BJ (cell line): Measurements from ENCODE around the gene PTTG1. TPM values are rescaled to one million over a fixed set of nuclear protein-coding genes. Genes with fewer than 3 reads are reported as not detected.
A peak's percentile ranks its signal among the peaks of the same experiment; 100 is the strongest.

Source experiments
- CTCF ChIA-PET: fragments of 350-600 bp; formaldehyde crosslinking; extraction: SDS; loops from one replicate; lab custom pipeline; 2021; ENCODE audit warnings: antibody characterized with exemption, inconsistent platforms; lab: Yijun Ruan, JAX
- POLR2A ChIA-PET: fragments of 300-600 bp; sonication (Branson Sonifier 250); formaldehyde crosslinking; extraction: SDS; loops from one replicate; lab custom pipeline; 2021; ENCODE audit warnings: antibody characterized with exemption; lab: Charles Lee
- DNase-seq: peaks from one replicate; pipeline ENCODE4 v3.0.0-alpha.2; 2011; ENCODE audit warnings: low read depth
- H3K27me3 ChIP-seq: 2 replicates; pipeline ENCODE4 v1.6.0; 2011; ENCODE audit warnings: low read length; ENCODE audit not compliant: control insufficient read depth, insufficient read depth
- H3K36me3 ChIP-seq: 2 replicates; pipeline ENCODE4 v1.5.1; 2011; ENCODE audit warnings: low read length; ENCODE audit not compliant: control insufficient read depth, insufficient read depth
- H3K4me3 ChIP-seq: 2 replicates; pipeline ENCODE4 v1.5.1; 2011; ENCODE audit warnings: low read depth, mild to moderate bottlenecking, control low read depth, low read length
- polyA plus RNA-seq: library from polyadenylated mRNA; depleted of rRNA; stranded (reverse); fragments of >200 nt; gene quantifications from 2 replicates; pipeline ENCODE4 v1.2.3, GENCODE V29; 2011
- TF ChIP-seq, protein P1 (sequence below): IDR thresholded peaks from 2 replicates; pipeline ENCODE4 v1.5.1; 2011; ENCODE audit warnings: low read depth, mild to moderate bottlenecking, control low read depth, inconsistent platforms, low read length, moderate library complexity; ENCODE audit not compliant: insufficient read depth

Gene PTTG1
- polyA plus RNA-seq, 1 experiment: 59.3 TPM

DNA sequence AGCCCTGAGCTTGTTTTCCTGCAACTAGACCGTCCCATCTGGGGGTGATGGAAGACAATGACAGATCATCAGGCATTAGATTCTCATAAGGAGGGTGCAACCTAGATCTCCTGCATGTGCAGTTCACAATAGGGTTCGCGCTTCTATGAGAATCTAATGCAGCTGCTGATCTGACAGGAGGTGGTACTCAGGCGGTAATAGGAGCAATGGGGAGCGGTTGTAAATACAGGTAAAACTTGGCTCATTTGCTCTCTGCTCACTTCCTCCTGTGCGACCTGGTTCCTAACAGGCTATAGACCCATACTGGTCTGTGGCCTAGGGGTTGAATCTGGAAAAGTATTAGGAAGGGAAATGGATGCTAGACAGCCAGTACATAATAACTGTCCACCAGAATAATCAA, 39.7 kb downstream of the PTTG1 start:
- TF ChIP-seq, protein P1, sequence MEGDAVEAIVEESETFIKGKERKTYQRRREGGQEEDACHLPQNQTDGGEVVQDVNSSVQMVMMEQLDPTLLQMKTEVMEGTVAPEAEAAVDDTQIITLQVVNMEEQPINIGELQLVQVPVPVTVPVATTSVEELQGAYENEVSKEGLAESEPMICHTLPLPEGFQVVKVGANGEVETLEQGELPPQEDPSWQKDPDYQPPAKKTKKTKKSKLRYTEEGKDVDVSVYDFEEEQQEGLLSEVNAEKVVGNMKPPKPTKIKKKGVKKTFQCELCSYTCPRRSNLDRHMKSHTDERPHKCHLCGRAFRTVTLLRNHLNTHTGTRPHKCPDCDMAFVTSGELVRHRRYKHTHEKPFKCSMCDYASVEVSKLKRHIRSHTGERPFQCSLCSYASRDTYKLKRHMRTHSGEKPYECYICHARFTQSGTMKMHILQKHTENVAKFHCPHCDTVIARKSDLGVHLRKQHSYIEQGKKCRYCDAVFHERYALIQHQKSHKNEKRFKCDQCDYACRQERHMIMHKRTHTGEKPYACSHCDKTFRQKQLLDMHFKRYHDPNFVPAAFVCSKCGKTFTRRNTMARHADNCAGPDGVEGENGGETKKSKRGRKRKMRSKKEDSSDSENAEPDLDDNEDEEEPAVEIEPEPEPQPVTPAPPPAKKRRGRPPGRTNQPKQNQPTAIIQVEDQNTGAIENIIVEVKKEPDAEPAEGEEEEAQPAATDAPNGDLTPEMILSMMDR: no peak
- no peak overlapping the region for H3K4me3 ChIP-seq
- H3K27me3 ChIP-seq: no peaks in the 10 kb centered on the region
- no peaks in the 10 kb centered on the region for H3K36me3 ChIP-seq
- POLR2A ChIA-PET: no interaction called here
- CTCF ChIA-PET: interaction anchor here (1.9 kb wide), 2 partner anchors 20 to 22 kb away, joined by 5 to 16 read pairs; no protein-coding TSS in a partner anchor
- no peak for DNase-seq

DNA sequence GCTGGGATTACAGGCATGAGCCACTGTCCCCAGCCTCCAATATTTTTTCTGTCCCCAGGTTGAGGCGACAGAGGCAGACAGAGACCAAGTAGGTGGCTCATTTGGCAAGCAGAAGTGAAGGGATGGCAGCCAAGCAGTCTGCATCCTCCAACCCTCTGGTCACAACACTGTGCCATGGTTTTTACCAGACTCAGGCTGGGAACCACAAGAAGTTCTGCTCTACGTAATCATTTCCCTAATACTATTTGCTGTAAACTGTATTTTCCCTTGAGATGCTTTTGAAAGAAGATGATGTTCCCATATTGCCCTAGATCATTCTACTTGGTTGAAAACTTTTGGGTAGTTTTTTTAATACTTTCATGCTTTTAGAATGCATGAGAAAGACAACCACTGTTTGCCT, 40.5 kb downstream of the PTTG1 start:
- CTCF ChIA-PET: no interaction called here
- Histone ChIP-seq H3K27me3 (no peaks in the 10 kb centered on the region), H3K4me3 (no peak overlapping the region), H3K36me3 (no peaks in the 10 kb centered on the region)
- no peak for DNase-seq
- TF ChIP-seq, protein P1: no peak
- POLR2A ChIA-PET: no interaction called here

DNA sequence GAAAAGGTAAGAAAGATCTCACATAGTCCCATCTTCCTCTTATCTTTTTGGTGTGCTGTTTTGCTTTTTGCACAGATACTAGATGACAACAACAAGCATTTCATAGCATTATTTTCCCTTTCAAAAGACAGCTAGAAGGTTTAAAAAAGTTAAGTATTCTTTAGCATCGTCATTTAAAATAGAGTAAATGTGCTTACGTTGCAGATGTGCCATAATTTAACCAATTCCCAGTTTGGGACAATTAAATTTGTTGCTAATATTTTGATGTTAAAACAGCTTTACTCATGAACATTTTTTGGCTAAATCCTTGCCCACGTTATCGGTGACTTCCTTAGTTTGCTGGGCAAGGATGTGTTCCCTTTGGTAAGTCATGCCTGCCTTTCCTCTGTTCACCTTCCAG, 41.6 kb downstream of the PTTG1 start:
- no peak for DNase-seq
- POLR2A ChIA-PET: no interaction called here
- TF ChIP-seq, protein P1: no peak
- no peaks in the 10 kb centered on the region for H3K36me3 ChIP-seq
- no peak overlapping the region for H3K4me3 ChIP-seq
- CTCF ChIA-PET: interaction anchor here (1.6 to 2.5 kb wide), 2 partner anchors 25 to 45 kb away, joined by 5 to 23 read pairs; no protein-coding TSS in a partner anchor
- no peaks in the 10 kb centered on the region for H3K27me3 ChIP-seq

DNA sequence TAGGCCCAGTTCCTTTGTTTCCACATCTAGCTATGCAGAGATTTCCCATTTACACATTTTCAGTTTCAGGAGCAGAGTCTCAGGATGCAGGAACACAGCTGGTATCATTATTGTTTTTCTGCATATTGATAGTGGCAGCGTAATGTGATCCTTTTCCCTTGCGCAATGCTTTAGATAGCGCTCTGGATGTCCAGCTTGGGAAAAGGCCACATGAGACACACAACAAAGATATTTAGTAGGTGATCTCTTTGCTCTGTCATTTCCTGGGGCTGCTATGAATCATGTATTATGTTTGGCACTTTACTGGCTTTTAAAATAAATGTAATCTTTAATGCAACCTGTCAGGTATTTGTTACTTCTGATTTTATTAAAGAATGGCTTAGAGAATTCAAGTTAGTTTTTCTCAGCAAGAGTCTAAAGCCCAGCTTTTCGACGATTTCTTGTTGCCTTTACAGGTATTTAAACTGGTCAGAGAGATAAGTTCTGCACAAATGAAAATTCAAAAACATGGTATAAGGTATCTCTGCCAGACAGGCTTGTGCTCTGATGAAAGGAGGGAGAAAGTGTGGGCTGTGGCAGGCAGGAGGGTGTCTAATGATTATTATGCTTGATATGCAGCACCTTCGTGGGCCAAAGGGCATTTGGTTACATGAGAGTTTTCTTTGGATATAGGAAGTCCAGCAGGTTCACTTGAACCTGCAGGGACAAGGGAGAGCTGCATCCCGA, 42.2 kb downstream of the PTTG1 start:
- CTCF ChIA-PET: interaction anchor here (0.6 to 2.5 kb wide), 4 partner anchors 26 to 703 kb away, joined by 3 to 23 read pairs (median 4); no protein-coding TSS in a partner anchor
- Histone ChIP-seq H3K27me3 (no peaks in the 10 kb centered on the region), H3K4me3 (no peak overlapping the region), H3K36me3 (no peaks in the 10 kb centered on the region)
- peak; percentile 63 for DNase-seq
- TF ChIP-seq, protein P1: no peak
- POLR2A ChIA-PET: no interaction called here

DNA sequence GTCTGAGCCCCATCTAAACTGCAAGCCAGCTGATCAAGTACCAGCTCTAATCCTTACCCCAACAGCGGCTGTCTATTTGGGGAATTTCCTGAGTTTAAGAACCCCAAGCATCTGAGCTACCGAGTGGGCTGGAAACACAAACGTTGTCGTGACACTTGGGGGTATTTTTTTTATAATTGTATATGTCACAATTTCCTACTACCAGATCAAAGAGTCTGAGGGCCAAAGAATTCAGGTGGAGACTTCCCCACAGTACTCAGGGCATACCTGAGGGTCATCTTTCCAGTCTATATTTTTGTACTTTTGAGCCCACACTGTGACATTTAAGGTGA, 42.8 kb downstream of the PTTG1 start:
- Histone ChIP-seq H3K36me3 (no peaks in the 10 kb centered on the region), H3K27me3 (no peaks in the 10 kb centered on the region), H3K4me3 (no peak overlapping the region)
- POLR2A ChIA-PET: no interaction called here
- CTCF ChIA-PET: interaction anchor here (0.6 to 2.5 kb wide), 4 partner anchors 26 to 704 kb away, joined by 3 to 23 read pairs (median 4); no protein-coding TSS in a partner anchor
- TF ChIP-seq, protein P1: no peak
- DNase-seq: no peak
